ENCODE data around the gene HEG1. TPM values are rescaled to one million over a fixed set of nuclear protein-coding genes. Genes with fewer than 3 reads are reported as not detected.

HEG1 gene
- total RNA-seq, 6 experiments from 2014 or later, result 3.5 to 14.9 (median 10.8) TPM

GRCh38 chr3:125031544-125031943 is 24.3 kb downstream of the HEG1 start:
- Histone ChIP-seq H3K27me3 (no peaks in the 10 kb centered on the region), H3K4me3 (no peak overlapping the region), H3K36me3 (peaks cover 0 to 6% (median 1%) of the 10 kb centered on the region in 4 donors), H3K4me1 (no peaks in the 10 kb centered on the region), H3K27ac (no peak overlapping the region), H3K9me3 (no peaks in the 10 kb centered on the region)
- ATAC-seq, result no peak
- TF ChIP-seq POLR2A (IDR thresholded peaks at IDR 0.05), result no peak
- 83% methylated on average over 4 of the region's 4 CpGs for WGBS (ENCODE audit: insufficient coverage, low coverage, low lambda C conversion rate, missing lambda C conversion rate)
- intact Hi-C loops (cut with DNase I), result no loop called here
- DNase-seq, result no peak

- WGBS (ENCODE audit: insufficient coverage, low coverage, low lambda C conversion rate, missing lambda C conversion rate), result 79% methylated on average over 4 of the region's 4 CpGs
- Histone ChIP-seq H3K27ac (no peak overlapping the region), H3K9me3 (no peaks in the 10 kb centered on the region), H3K4me3 (no peak overlapping the region), H3K4me1 (no peaks in the 10 kb centered on the region), H3K36me3 (peaks cover 0 to 14% (median 3%) of the 10 kb centered on the region in 4 donors), H3K27me3 (no peaks in the 10 kb centered on the region)
- intact Hi-C loops (cut with DNase I), result no loop called here
- no peak for ATAC-seq
- DNase-seq, result no peak
- TF ChIP-seq, protein P1, sequence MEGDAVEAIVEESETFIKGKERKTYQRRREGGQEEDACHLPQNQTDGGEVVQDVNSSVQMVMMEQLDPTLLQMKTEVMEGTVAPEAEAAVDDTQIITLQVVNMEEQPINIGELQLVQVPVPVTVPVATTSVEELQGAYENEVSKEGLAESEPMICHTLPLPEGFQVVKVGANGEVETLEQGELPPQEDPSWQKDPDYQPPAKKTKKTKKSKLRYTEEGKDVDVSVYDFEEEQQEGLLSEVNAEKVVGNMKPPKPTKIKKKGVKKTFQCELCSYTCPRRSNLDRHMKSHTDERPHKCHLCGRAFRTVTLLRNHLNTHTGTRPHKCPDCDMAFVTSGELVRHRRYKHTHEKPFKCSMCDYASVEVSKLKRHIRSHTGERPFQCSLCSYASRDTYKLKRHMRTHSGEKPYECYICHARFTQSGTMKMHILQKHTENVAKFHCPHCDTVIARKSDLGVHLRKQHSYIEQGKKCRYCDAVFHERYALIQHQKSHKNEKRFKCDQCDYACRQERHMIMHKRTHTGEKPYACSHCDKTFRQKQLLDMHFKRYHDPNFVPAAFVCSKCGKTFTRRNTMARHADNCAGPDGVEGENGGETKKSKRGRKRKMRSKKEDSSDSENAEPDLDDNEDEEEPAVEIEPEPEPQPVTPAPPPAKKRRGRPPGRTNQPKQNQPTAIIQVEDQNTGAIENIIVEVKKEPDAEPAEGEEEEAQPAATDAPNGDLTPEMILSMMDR (IDR thresholded peaks at IDR 0.05), result no peak
- TF ChIP-seq POLR2A (IDR thresholded peaks at IDR 0.05), result no peak
Observed at GRCh38 chr3:125028657-125029056, 27.1 kb downstream of the HEG1 start.

DNA sequence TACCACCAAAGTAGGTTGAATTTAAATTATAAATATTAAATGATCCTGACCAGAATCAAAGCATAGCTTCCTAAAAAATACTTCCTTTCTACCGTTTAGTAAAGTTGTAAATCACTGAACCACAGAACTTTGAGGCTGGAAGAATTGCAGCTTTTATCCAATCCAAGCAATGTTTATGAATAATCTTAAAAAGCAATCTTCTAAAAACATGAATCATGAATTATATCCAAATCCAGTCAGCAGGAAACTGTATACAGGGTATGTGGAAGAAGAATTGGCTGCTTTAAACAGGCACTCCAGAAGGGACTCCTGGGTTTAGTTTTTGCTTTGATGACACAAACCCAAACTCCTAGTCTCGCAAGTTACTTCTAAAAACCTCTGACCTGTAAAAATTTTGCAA is 30.2 kb downstream of the HEG1 start:
- H3K4me3 ChIP-seq, result no peak overlapping the region

DNA sequence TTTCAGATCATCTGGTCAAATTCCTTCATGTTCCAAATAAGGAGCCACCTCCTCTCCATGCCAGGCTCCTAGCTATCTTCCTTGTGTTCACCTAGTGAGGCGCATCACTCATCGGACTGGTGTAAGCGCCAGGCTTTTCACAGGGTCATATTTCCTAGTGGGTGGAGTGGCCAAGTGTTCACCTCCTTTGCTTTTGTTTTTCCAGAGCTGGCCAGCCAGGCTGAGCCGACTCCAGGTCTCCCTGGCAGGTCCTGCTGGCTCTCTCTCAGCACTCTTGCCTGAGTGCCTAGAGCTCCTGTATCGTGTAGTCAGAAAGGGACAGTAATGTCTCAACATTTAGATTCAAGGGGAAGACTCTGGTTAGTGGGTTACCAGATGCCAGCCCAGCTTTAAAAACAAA is 31.0 kb downstream of the HEG1 start:
- Histone ChIP-seq H3K4me3 (no peak overlapping the region), H3K4me1 (no peaks in the 10 kb centered on the region), H3K36me3 (peaks cover 0 to 18% (median 4%) of the 10 kb centered on the region in 4 donors), H3K27me3 (no peaks in the 10 kb centered on the region), H3K27ac (no peak overlapping the region), H3K9me3 (no peaks in the 10 kb centered on the region)
- intact Hi-C loops (cut with DNase I), result no loop called here
- ATAC-seq, result peak in 3 of 4 donors; percentile 26 to 30 (median 30)
- TF ChIP-seq POLR2A (IDR thresholded peaks at IDR 0.05), result no peak
- TF ChIP-seq, protein P1 (IDR thresholded peaks at IDR 0.05), result no peak
- WGBS (ENCODE audit: insufficient coverage, low coverage, low lambda C conversion rate, missing lambda C conversion rate), result 76% methylated on average over 5 of the region's 5 CpGs
- DNase-seq, result no peak

More for the DNA sequence above, 30.2 kb downstream of the HEG1 start:
- no peak for DNase-seq
- Histone ChIP-seq H3K4me1 (no peaks in the 10 kb centered on the region), H3K27ac (no peak overlapping the region), H3K27me3 (no peaks in the 10 kb centered on the region), H3K36me3 (peaks cover 0 to 14% (median 3%) of the 10 kb centered on the region in 4 donors), H3K9me3 (no peaks in the 10 kb centered on the region)
- intact Hi-C loops (cut with DNase I), result no loop called here
- WGBS (ENCODE audit: insufficient coverage, low coverage, low lambda C conversion rate, missing lambda C conversion rate), result 58% methylated on average over 2 of the region's 2 CpGs
- ATAC-seq, result no peak
- no peak for TF ChIP-seq POLR2A (IDR thresholded peaks at IDR 0.05)
- TF ChIP-seq, protein P1 (IDR thresholded peaks at IDR 0.05), result no peak

GRCh38 chr3:125023833-125024555 is 31.8 kb downstream of the HEG1 start:
- Histone ChIP-seq H3K4me3 (no peak overlapping the region), H3K27ac (no peak overlapping the region), H3K9me3 (no peaks in the 10 kb centered on the region), H3K36me3 (peaks cover 0 to 21% (median 5%) of the 10 kb centered on the region in 4 donors), H3K4me1 (no peaks in the 10 kb centered on the region), H3K27me3 (no peaks in the 10 kb centered on the region)
- ATAC-seq, result no peak
- intact Hi-C loops (cut with DNase I), result no loop called here
- TF ChIP-seq, protein P1 (IDR thresholded peaks at IDR 0.05), result no peak
- no peak for TF ChIP-seq POLR2A (IDR thresholded peaks at IDR 0.05)
- 64% methylated on average over 8 of the region's 8 CpGs for WGBS (ENCODE audit: insufficient coverage, low coverage, low lambda C conversion rate, missing lambda C conversion rate)
- DNase-seq, result no peak
